HG02870 (cell line): ENCODE results near the gene ING1.
A peak's percentile ranks its signal among the peaks of the same experiment; 100 is the strongest.
"Not testable (repeated sequence)": the region's sequence is repeated elsewhere in the genome, so short reads cannot be mapped to it uniquely, and the experiment has no call there.

Experiments used
- ATAC-seq: cut with Tn5 transposase; IDR thresholded peaks from one replicate; pipeline ENCODE4 v1.9.1; 2021; ENCODE audit warnings: mild to moderate bottlenecking, moderate library complexity; ENCODE audit not compliant: unreplicated experiment

ING1 gene

DNA sequence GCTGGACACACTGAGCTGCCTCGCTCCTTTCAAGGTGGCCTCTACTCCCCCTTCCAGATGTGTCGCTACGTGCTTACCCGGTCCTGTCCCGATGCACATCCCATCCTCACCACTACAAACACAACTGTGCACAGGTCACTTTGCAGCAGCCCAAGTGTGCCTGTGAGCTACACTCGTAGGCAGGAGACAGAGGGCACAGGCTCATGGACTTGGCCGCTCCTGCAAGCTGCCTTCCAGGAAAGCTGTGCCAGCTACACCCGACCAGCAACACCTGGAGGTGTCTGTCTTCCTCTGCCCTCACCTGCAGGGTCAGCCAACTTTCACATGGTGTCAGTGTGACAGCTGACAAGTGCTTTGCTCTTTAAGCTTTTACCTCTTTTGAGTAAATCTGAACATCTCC, 23.0 kb upstream of the ING1 start:
- ATAC-seq, result no peak

DNA sequence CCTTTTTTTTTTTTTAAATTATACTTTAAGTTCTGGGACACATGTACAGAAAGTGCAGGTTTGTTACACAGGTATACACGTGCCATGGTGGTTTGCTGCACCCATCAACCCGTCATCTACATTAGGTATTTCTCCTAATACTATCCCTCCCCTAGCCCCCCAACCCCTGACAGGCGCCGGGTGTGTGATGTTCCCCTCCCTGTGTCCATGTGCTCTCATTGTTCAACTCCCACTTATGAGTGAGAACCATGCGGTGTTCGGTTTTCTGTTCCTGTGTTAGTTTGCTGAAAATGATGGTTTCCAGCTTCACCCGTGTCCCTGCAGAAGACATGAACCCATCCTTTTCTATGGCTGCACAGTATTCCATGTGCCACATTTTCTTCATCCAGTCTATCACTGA, 17.7 kb upstream of the ING1 start:
- ATAC-seq, result not testable (repeated sequence)

DNA sequence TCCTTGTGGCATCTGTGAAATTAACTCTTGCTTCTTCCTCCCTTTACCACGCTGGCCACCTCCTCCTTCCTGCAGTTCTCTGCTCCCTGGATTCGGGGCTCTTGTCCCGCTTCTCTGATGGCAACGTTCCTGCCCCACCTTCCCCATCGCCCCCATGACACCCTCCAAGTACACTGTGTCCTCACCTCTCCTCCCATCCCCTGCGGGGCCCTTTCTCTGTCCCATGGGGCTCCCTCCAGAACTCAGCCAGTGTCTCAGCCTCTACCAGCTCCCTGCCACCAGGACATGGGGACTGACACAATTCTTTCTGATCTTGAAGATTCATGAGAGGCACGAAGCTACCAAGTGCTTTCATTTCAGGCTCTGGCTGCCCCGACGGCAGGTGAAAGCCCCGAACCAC, 16.7 kb upstream of the ING1 start:
- ATAC-seq, result no peak

DNA sequence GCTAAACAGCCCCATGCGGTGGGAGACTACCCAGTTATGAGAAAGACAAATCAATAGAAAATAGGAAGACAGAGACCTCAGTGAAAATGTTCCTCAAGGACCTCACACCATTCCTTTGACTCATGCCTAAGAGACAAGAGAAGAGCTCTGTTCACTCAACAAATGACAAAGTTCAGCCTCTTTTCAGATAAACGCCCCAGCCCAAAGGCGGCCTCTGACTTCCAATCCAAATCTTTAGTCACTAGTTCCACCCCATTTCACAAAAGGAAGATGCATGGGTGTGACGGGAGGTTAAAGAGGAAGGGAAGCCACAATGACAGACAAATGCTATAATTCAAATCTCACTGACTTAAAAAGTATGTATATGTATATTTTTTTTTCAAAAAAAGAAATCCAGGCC, 15.7 kb upstream of the ING1 start:
- no peak for ATAC-seq

DNA sequence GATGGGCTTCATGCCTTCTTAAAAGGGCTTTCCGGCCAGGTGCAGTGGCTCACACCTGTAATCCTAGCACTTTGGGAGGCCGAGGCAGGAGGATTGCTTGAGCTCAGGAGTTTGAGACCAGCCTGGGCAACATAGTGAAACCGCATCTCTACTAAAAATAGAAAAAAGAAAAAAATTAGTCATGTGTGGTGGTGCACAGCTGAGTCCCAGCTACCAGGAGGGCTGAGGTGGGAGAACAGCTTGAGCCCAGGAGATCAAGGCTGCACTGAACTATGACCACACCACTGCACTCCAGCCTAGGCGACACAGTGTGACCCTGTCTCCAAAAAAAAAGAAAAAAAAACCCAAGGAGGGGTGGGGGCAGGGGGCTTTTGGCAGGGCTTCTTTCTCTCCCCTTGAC, 14.8 kb upstream of the ING1 start:
- ATAC-seq, result no peak

DNA sequence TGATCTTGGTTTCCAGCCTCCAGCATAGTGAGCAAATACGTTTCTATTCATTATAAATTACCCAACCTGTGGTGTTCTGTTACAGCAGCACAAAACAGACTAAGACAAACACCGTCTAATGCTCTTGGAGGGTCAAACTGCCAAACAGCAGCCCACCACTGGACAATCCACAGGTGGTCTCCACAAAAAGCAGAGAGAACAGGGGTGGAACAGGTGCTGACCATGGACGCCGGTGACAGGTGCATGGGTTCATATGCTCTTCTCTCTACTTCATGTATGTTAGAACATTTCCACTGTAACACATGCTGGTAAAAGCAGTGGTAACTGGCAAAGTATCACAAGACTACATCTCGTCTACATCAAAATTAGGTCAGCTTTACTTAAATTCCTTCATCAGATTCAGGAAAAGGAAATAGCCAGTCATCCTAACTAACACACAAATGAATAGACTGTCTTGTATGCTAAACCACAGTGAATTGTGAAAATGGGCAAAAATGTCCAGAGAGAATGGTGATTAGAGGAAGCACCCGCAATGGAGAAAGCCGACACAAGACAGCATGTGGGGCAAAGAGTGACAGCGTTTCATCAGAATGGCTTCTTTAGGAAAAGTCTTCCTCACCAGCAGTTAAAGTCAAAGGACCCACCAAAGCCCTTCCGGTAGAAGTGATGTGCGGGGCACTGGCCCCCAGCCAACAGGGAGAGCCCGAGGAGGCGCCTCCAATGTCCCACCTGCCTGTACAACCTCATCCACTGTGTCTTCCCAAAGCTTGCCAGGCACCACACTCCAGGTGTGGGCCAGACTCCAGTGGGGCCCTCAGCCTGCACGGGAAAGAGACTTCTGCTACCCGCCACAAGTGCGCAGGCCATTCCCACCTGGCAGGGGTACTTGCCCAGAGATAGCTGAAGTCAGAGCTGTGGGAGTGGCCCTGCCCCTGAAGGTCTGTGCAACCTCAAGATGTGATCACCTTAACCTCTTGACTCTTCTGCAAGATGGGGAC, 14.1 kb upstream of the ING1 start:
- ATAC-seq, result no peak

DNA sequence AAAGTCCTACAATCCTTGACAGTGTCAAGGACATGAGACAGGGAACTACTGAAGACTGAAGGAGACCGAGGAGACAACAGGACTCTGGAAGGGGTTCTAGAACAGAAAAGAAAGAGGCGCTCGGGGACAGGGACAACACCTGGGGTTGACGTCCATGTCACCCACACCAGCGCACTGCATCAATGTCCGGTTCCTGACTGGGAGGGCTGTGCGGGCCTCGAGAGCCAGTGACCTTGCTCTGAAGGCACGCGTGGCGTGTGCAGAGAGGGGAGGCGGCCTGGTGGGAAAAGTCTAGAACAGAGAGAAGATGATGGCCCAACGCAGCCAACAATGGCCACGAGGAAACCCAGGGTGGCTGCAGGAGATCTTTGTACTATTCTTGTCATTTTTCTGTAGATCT, 13.3 kb upstream of the ING1 start:
- no peak for ATAC-seq

DNA sequence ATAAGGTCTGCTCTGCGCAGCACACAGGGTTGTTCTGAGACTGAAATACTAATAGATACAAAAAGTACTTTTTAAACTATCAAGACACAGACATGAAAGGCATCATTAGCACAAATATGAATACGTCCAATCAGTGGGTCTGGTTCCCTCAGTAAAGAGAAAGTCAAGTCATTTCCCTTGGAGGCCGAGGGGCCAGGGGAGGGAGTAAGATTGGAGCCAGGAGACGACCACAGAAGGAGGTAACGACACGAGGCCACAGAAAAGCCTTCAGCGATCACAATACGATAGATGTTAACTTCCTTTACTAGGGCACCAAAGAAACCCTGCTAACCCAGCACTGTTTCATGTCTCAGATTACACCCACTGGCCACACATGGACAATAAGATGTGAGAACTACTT, 12.9 kb upstream of the ING1 start:
- ATAC-seq, result no peak

DNA sequence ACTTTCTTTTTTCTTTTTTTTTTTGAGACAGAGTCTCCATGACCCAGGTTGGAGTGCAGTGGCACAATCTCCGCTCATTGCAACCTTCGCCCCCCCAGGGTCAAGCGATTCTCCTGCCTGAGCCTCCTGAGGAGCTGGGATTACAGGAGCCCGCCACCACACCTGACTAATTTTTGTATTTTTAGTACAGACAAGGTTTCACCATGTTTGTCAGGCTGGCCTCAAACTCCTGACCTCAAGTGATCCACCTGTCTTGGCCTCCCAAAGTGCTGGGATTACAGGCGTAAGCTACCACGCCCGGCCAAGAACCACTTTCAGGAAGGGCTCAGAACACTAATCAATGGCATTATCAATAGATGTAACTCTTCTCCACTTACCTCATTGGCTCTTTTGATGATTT, 12.4 kb upstream of the ING1 start:
- not testable (repeated sequence) for ATAC-seq

DNA sequence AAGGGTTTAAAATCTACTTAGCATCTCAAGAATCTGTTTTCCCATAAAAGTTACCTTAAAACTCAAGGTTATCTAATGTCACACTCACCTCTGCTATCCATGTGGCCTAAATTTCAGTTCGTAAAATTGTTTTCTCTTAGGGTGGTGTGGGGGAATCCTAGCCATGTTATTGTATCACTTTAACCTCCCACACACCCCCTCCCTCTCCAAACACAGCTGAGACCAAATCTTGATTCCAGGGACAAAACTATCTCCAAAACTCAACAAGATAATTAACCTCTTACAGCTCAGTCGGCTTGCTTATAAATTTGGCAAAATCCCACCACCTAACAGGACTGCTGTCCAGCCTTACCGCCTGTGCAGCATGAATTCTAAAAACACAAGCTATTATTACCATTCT, 11.4 kb upstream of the ING1 start:
- ATAC-seq, result no peak

DNA sequence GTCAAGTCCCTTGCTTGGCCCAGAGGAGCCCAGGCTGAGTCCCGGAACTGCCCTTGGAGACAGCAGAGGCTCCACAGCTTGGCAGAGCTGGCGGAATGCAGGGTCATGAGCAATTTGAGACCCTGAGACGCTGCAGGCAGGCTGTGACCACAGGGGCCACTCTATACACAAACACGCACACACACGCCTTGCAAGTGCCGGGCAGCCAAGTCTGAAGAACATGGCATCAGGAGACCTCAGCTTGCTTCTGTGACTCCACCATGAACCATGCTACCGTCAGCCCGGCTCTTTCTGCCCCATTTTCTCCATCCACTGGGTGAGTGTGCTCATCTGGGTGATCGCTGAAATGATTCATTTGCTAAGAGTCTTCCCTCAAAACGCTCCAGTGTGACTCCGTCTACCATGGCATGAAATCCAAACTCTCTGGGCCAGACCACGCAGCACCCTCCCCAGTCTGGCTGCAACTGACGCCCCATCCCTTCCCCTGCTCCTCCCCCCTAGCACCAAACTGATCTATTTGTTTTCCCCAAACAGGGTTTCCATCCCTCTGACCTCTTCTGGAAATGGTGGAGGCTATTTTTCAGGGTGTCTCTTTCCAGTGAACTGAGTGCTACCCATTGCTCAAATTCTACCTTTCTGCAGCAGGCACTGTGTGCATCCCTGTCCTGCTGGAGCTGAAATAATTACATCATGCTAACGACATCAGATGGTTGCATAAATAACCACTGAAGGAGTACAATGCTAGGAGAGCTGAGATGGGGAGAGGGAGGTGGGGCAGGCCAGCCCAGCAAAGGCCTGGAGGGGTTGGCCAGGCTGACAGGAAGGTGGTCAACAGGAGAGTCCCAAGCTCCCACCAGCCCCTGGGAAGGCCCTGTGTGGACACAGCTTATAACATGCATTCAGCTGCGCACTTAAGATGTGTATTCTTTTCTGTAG, 10.6 kb upstream of the ING1 start:
- ATAC-seq, result no peak

DNA sequence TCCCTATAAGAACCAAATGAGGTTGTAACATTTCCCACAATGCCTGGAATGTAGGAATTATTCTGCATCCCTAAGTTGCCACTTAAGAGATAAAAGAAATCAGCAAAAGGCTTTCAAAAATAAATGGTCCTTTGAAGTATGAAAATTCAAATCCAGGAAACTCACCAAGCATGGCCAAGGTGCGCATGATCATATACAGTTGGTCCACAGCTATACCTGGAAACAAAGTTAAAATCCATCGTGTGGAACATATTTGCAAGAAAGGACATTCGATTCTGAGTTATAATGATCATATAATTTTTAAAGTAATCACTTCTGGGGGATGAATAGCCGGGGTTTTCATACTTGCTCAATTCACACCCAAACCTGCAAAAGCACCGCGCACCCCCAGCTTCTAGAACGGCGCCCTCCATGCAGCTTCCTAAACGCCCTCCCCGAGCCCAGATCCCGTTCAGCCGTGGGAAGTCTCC, 8.1 kb upstream of the ING1 start:
- ATAC-seq, result no peak

DNA sequence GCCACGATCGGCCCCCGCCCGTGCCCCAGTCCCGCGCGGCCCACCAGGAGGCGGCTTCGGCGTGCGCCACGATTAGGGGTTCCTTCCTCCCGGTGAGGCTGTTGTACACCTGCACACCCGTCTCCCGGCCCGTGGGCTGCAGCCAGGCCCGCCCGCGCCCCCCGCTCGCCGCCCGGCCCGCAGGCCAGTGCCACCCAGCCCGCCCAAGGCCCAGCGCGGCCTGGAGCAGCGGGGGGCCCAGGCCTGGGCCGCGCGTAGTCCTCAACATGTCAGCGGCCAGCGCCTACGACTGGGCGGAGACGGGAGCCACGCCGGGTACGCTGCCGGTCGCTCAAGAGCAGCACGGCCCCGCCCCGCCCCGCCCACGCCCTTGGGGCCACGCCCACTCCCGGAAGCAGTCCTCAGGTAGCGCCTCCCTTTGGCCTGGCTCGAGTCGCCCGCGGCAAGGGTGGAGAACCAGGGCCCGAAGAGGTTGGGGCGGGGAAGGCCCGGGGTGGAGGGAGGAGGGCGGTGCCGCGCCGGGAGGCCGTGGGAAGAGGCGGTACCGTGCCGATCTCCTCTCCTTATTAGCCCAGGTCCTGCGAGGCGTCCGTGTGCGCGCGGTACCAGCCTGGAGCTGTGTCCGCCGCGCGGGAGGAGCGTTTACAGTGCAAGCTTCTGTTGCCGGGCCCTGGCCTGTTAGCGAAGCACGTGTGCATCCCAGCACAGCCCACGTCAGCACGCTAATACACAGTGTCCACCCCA, 7.5 kb upstream of the ING1 start, which contains the start of gene CARS2:
Gene CARS2, minus strand, starts transcription at position 291 of the 744 bp plus-strand sequence. Its CDS starts 23 bp downstream, at position 268.
- peak; percentile 93 for ATAC-seq

DNA sequence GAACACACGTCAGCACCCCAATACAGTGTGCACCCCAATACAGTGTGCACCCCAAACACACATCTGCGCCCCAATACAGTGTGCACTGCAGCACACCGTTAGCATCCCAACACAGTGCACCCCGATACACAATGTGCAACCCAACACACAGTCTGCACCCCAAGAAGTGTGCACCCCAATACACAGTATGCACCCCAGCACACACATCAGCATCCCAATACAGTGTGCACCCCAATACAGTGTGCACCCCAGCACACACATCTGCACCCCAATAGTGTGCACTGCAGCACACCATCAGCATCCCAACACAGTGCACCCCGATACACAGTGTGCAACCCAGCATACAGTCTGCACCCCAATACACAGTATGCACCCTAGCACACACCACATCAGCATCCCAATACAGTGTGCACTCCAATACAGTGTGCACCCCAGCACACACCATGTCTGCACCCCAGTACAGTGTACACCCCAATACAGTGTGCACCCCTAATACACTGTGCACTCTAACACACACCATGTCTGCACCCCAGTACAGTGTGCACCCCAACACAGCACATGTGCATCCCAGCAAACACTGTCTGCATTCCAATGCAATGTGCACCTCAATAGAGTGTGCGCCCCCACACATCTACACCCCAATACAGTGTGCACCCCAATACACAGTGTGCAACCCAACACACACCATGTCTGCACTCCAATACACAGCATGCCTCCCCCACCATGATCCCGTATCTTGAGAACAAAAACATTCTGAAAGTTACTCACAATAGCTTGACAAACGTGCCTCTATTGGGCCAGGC, 6.7 kb upstream of the ING1 start:
- ATAC-seq, result no peak

DNA sequence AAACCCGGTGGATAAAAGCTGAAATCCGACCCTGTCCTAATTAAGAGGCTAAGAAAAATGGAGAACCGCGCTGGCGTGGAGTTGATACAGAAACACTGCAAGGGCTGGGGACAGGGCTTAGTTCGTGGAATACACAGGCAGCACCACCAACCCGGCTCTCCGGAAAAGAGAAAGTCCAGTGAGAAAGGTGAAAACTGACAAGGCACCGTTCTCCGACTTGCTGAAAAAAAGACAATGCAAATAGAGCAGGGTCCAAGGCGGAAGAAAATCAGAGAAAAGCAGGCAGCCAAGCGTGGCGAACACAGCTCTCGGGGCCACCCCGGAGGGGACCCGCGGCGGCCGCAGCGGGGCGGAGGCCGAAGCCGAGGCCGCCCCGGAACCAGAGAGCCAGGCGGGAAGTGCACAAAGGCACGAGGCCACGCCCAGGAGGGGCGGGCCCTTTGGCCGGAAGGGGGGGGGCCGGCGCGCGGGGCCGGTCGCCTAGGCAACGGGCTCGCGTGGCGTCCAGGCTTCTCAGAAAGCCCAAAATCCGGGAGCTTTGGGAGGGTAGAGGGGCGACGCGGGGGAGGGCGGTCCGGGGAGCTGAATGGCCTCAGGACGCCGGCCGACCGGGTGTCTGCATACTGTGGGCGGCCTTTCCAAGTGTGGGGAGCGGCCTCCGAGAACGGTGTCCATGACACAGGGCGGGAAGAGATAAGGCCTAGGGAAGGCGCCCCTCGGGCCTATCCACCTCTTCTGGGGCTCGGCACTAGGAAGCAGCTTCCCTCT, 1.2 kb upstream of the ING1 start:
- ATAC-seq, result peak; percentile 26

DNA sequence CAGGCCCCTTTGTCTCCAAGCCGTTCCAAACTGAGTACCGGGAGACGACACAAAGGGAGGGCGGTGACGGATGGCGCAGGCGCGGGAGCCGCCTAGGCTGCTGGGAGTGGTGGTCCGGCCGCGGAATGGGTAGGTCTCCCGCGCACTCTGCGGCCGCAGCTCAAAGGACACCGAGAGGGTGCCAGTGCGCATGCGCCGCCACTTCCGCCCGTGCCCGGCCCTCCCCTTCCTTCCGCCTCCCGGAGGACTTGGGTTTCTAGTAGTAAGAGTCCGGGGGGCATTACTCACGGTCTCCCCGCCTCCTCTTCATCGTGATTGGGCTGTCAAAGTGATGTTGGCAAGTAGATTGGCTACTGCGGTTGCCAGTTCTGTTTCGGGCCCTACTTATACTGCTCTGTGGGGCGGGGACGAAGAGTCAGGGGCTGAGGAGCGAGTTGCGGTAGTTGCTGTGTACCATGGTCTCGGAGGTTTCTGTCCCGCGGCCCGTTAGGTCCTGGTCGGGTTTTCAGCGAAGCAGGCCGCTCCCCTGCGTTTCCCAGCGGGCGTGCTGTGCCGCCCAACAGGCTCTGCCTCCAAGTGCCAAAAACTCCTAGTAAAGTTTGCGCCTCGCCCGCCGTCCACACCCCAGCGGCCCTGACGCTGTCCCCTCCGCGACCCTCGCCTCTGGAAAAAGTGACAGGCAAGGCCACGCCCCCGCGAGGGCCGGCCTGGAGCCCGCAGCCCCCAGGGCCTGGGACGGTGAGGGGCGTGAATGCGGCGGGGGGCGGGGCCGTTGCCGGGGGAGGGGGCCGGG, 455 bp upstream of the ING1 start:
- peak; percentile 49 for ATAC-seq

DNA sequence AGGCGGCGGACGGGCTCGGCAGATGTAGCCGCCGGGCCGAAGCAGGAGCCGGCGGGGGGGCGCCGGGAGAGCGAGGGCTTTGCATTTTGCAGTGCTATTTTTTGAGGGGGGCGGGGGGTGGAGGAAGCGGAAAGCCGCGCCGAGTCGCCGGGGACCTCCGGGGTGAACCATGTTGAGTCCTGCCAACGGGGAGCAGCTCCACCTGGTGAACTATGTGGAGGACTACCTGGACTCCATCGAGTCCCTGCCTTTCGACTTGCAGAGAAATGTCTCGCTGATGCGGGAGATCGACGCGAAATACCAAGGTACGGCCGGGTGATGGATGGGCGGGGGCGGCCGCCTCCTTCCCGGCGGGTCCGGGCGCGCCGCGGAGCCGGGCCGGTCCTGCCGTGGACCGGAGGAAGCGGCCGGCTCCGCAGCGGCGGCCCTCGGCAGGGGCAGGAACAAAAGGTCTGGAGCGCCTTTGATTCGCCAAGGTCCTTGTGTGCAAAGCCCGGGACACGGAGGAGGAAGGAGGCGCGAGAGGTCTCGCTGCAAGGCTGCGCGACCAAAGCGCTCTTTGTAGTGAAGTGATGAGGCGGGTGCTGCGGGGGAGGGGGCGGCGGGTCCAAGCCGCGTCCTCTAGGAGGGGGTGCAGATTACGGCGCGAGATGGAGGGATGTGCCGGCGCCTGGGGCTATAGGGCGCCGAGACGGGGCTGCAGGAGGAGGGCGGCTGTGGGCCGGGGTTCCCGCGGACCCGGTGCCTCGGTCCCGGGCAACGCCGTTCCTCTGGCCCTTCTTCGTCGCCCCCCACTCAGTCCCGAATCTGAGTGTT, 689 bp downstream of the ING1 start:
- no peak for ATAC-seq
